ENCODE data around the gene KLK13.
A peak's percentile ranks its signal among the peaks of the same experiment; 100 is the strongest.

KLK13 gene

DNA sequence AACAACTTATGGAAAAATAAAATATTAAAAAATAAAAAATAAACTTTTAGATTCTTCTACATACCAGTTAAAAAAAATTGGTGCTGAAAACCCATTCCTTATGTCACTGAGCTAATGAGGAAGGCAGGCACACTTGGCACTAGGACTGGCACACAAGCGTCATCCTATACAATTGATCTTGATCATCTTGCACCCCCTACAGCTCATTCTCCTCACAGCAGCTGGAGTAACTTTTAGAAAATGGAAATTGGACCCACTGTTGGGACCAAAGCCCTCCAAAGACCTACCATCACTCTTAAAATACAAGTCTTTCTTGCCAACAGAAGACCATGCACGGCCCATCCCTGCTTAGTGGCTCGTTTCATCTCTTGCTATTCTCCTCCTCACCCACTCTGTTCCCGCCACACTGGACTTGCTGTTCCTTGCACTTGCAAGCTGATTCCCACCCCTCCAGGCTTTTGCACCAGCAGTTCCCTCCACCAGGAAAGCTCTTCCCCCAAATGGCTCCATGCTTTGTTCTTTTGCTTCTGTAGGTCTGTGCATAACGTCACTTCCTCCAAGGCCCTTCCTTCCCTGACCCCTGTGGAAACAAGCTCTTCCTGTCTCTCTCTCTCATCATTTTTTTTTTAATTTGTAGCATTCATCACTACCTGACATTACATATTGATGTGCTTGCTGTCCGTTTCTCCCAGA, 31.7 kb upstream of the KLK13 start:
- no peak overlapping the region for H3K4me2 ChIP-seq (ENCODE audit: low read length)
- H3K4ac ChIP-seq (ENCODE audit: low read depth, low read length), result no peak overlapping the region
- H3K79me2 ChIP-seq (ENCODE audit: control insufficient read depth, insufficient read depth, low read length), result no peaks in the 10 kb centered on the region
- H3K4me1 ChIP-seq (ENCODE audit: control insufficient read depth, low read depth, low read length), result no peaks in the 10 kb centered on the region
- H2BK5ac ChIP-seq (ENCODE audit: low read length), result no peak overlapping the region
- no peak overlapping the region for H3K18ac ChIP-seq (ENCODE audit: low read length)
- H3K23ac ChIP-seq (ENCODE audit: low read length), result no peak overlapping the region
- H2AK5ac ChIP-seq (ENCODE audit: low read length), result no peak overlapping the region
- H3K56ac ChIP-seq (ENCODE audit: low read length), result no peak overlapping the region
- peak; percentile 19 for DNase-seq
- no peak overlapping the region for H3K27ac ChIP-seq (ENCODE audit: low read depth, low read length)
- H4K5ac ChIP-seq (ENCODE audit: low read length), result no peak overlapping the region
- no peak overlapping the region for H2BK120ac ChIP-seq (ENCODE audit: low read depth, low read length)
- no peaks in the 10 kb centered on the region for H3K36me3 ChIP-seq (ENCODE audit: control insufficient read depth, insufficient read depth, low read length)
- no CpG with 5 or more reads among the region's 6 CpGs for WGBS (ENCODE audit: extremely low coverage, insufficient coverage, low lambda C conversion rate)
- H4K8ac ChIP-seq (ENCODE audit: low read depth, low read length), result no peak overlapping the region
- H3K79me1 ChIP-seq (ENCODE audit: low read length), result no peaks in the 10 kb centered on the region
- H3K9ac ChIP-seq (ENCODE audit: low read length), result no peak overlapping the region
- no peak overlapping the region for H3K4me3 ChIP-seq (ENCODE audit: low read length)
- H3K27me3 ChIP-seq (ENCODE audit: insufficient read depth, low read length, poor library complexity), result no peaks in the 10 kb centered on the region
- no peak overlapping the region for H2BK15ac ChIP-seq (replicated peaks; ENCODE audit: low read depth)

DNA sequence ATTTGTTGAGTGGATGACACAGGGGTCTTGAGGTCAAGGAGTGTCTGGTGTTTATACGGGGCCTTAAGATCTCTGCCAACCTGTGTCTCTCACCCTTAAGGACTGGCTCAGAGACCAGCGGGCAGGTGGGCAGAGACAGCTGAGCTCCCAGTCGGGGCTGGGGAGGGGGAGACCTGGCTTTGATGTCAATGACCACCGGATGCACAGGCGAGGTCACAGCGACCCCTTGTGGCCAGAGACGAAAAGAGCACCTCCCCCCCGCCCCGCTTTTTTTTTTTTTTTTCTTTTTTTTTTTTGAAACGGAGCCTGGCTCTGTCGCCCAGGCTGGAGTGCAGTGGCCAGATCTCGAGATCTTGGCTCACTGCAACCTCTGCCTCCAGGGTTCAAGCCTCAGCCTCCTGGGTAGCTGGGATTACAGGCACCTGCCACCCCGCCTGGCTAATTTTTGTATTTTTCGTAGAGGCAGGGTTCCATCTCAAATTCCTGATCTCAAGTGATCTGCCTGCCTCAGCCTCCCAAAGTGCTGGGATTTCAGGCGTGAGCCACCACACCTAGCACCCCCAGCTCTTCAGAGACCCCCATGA, 29.9 kb upstream of the KLK13 start:
- Histone ChIP-seq H3K27me3 (ENCODE audit: insufficient read depth, low read length, poor library complexity) (no peaks in the 10 kb centered on the region), H3K4me3 (ENCODE audit: low read length) (no peak overlapping the region), H3K4me2 (ENCODE audit: low read length) (no peak overlapping the region), H2BK5ac (ENCODE audit: low read length) (no peak overlapping the region), H4K5ac (ENCODE audit: low read length) (no peak overlapping the region), H3K4ac (ENCODE audit: low read depth, low read length) (no peak overlapping the region), H3K9ac (ENCODE audit: low read length) (no peak overlapping the region), H3K23ac (ENCODE audit: low read length) (no peak overlapping the region), H2BK120ac (ENCODE audit: low read depth, low read length) (no peak overlapping the region), H3K27ac (ENCODE audit: low read depth, low read length) (no peak overlapping the region), H2BK15ac (replicated peaks; ENCODE audit: low read depth) (no peak overlapping the region), H2AK5ac (ENCODE audit: low read length) (no peak overlapping the region), H3K56ac (ENCODE audit: low read length) (no peak overlapping the region), H3K36me3 (ENCODE audit: control insufficient read depth, insufficient read depth, low read length) (no peaks in the 10 kb centered on the region), H3K4me1 (ENCODE audit: control insufficient read depth, low read depth, low read length) (no peaks in the 10 kb centered on the region), H3K79me2 (ENCODE audit: control insufficient read depth, insufficient read depth, low read length) (no peaks in the 10 kb centered on the region), H3K18ac (ENCODE audit: low read length) (no peak overlapping the region), H4K8ac (ENCODE audit: low read depth, low read length) (no peak overlapping the region), H3K79me1 (ENCODE audit: low read length) (no peaks in the 10 kb centered on the region)
- WGBS (ENCODE audit: extremely low coverage, insufficient coverage, low lambda C conversion rate), result no CpG with 5 or more reads among the region's 15 CpGs
- peak; percentile 60 for DNase-seq

DNA sequence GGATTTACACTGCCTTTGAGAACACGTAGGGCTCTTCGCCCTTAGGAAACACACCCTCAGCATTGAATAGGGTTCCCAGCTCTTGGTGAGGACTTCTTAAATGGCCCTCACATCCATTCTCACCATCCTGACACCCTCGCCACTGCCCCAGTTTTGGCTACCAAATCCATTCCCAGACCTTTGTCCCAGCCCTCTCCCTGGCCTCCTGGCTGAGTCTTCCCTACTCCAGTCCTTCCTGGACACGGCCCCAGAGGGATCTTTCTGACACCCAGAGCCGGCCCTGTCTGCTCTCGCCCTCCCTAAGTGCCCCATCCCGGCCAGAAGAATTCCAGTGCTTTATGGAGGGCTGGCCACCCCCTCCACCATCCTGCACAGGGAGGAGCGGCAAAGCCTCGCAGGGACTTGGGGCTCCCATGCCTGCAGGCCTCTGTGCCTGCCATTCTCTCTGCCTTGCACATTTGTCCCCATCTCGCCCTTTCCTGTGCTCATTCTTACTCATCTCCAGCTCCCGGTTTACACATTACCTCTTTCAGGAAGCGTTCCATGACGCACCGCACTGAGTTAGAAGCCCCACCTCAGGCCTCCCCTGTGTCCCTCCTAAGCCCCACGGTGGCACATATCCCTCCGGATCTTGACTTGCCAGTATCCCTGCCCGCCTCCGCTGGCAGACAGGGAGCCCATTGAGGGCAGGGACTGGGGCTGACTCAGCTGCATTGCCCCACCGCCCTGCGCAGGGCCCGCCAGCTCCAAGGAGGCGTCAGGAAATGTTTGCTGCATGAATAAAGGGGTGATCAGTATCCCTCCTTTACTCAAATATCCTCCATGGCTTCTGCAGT, 28.8 kb upstream of the KLK13 start:
- Histone ChIP-seq H2AK5ac (ENCODE audit: low read length) (no peak overlapping the region), H3K23ac (ENCODE audit: low read length) (no peak overlapping the region), H3K18ac (ENCODE audit: low read length) (no peak overlapping the region), H3K27ac (ENCODE audit: low read depth, low read length) (no peak overlapping the region), H3K79me1 (ENCODE audit: low read length) (no peaks in the 10 kb centered on the region), H3K27me3 (ENCODE audit: insufficient read depth, low read length, poor library complexity) (no peaks in the 10 kb centered on the region), H2BK5ac (ENCODE audit: low read length) (no peak overlapping the region), H4K5ac (ENCODE audit: low read length) (no peak overlapping the region), H3K36me3 (ENCODE audit: control insufficient read depth, insufficient read depth, low read length) (no peaks in the 10 kb centered on the region), H3K56ac (ENCODE audit: low read length) (no peak overlapping the region), H3K9ac (ENCODE audit: low read length) (no peak overlapping the region), H2BK15ac (replicated peaks; ENCODE audit: low read depth) (no peak overlapping the region), H3K79me2 (ENCODE audit: control insufficient read depth, insufficient read depth, low read length) (no peaks in the 10 kb centered on the region), H2BK120ac (ENCODE audit: low read depth, low read length) (no peak overlapping the region), H3K4me1 (ENCODE audit: control insufficient read depth, low read depth, low read length) (no peaks in the 10 kb centered on the region), H3K4ac (ENCODE audit: low read depth, low read length) (no peak overlapping the region), H4K8ac (ENCODE audit: low read depth, low read length) (no peak overlapping the region), H3K4me2 (ENCODE audit: low read length) (no peak overlapping the region), H3K4me3 (ENCODE audit: low read length) (no peak overlapping the region)
- DNase-seq, result no peak
- no CpG with 5 or more reads among the region's 22 CpGs for WGBS (ENCODE audit: extremely low coverage, insufficient coverage, low lambda C conversion rate)

DNA sequence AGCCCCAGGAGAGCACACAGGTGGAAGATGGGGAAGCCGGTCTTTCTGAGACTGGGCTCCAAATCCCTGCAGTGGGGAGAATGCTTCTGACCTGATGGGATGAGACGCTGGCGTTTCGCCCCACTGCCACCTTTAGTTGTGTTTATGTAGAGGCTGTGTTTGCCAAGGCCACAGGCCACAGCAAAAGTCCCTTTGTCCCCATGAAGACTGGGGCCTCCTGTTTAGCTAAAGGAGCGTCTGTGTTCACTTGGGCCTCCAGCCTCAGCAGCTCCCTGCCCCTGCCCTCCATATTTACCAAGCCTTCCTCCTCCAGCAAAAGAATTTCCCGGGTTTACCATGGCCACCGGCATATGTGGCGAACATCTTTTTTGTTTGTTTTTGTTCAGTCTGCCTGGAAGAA, 28.2 kb upstream of the KLK13 start:
- no peaks in the 10 kb centered on the region for H3K36me3 ChIP-seq (ENCODE audit: control insufficient read depth, insufficient read depth, low read length)
- no peak overlapping the region for H3K18ac ChIP-seq (ENCODE audit: low read length)
- no peak for DNase-seq
- H3K4me2 ChIP-seq (ENCODE audit: low read length), result no peak overlapping the region
- no peak overlapping the region for H4K8ac ChIP-seq (ENCODE audit: low read depth, low read length)
- H3K23ac ChIP-seq (ENCODE audit: low read length), result no peak overlapping the region
- H2AK5ac ChIP-seq (ENCODE audit: low read length), result no peak overlapping the region
- H3K4ac ChIP-seq (ENCODE audit: low read depth, low read length), result no peak overlapping the region
- H3K79me1 ChIP-seq (ENCODE audit: low read length), result no peaks in the 10 kb centered on the region
- H3K56ac ChIP-seq (ENCODE audit: low read length), result no peak overlapping the region
- WGBS (ENCODE audit: extremely low coverage, insufficient coverage, low lambda C conversion rate), result no CpG with 5 or more reads among the region's 8 CpGs
- no peak overlapping the region for H3K27ac ChIP-seq (ENCODE audit: low read depth, low read length)
- H3K4me3 ChIP-seq (ENCODE audit: low read length), result no peak overlapping the region
- no peaks in the 10 kb centered on the region for H3K27me3 ChIP-seq (ENCODE audit: insufficient read depth, low read length, poor library complexity)
- no peak overlapping the region for H2BK120ac ChIP-seq (ENCODE audit: low read depth, low read length)
- H3K9ac ChIP-seq (ENCODE audit: low read length), result no peak overlapping the region
- H2BK15ac ChIP-seq (replicated peaks; ENCODE audit: low read depth), result no peak overlapping the region
- no peaks in the 10 kb centered on the region for H3K79me2 ChIP-seq (ENCODE audit: control insufficient read depth, insufficient read depth, low read length)
- no peak overlapping the region for H4K5ac ChIP-seq (ENCODE audit: low read length)
- H3K4me1 ChIP-seq (ENCODE audit: control insufficient read depth, low read depth, low read length), result no peaks in the 10 kb centered on the region
- H2BK5ac ChIP-seq (ENCODE audit: low read length), result no peak overlapping the region

DNA sequence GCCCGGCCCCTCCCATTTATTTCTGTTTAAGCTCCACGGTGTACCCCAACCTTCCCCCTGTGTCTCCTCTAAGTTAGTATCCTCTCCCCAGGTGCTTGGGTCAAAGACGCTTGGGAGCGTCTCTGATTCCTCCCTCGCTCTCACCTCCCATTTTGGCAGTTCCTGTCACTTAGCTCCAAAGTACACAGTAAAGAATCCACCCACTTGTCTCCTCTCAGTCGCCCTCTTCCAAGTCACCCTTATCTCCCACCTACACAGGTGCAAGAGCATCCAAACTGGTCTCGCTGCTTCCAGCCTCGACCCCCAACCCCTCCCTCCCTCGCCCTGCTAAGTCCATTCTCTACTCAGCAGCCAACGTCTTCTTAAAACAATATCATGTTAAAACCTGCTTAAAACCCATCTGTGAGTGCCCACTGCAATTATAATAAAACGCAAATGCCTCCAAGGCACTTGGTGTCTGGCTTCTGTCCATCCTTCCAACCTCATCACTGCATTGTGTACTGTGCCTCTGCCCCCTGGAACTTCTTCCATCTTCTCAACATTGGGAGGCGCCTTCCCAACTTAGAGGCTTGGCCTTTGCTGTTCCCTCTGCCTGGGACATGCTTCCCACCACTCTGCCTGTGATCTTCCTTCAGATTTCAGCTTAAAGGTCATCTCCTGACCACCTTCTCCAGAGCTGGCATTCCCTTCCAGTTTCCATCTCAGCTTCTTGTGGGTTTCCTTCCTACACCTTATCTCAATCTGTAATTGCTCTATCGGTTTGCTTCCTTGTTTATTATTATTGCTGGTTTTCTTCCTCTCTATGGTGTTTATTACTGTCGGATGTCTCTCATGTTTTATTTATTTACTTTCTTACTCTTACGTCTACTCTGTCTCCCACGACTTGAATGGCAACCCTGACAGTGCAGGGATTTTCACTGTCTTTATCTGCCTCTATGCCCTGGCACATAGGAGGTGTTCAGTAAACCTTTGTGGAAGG, 27.3 kb upstream of the KLK13 start:
- no peak overlapping the region for H2AK5ac ChIP-seq (ENCODE audit: low read length)
- no peak for DNase-seq
- H3K18ac ChIP-seq (ENCODE audit: low read length), result no peak overlapping the region
- H3K27me3 ChIP-seq (ENCODE audit: insufficient read depth, low read length, poor library complexity), result no peaks in the 10 kb centered on the region
- no peak overlapping the region for H2BK15ac ChIP-seq (replicated peaks; ENCODE audit: low read depth)
- H2BK120ac ChIP-seq (ENCODE audit: low read depth, low read length), result no peak overlapping the region
- no peak overlapping the region for H3K4me3 ChIP-seq (ENCODE audit: low read length)
- H3K27ac ChIP-seq (ENCODE audit: low read depth, low read length), result no peak overlapping the region
- no peak overlapping the region for H3K56ac ChIP-seq (ENCODE audit: low read length)
- no peak overlapping the region for H4K8ac ChIP-seq (ENCODE audit: low read depth, low read length)
- H3K79me2 ChIP-seq (ENCODE audit: control insufficient read depth, insufficient read depth, low read length), result no peaks in the 10 kb centered on the region
- WGBS (ENCODE audit: extremely low coverage, insufficient coverage, low lambda C conversion rate), result no CpG with 5 or more reads among the region's 16 CpGs
- H3K4me1 ChIP-seq (ENCODE audit: control insufficient read depth, low read depth, low read length), result no peaks in the 10 kb centered on the region
- no peak overlapping the region for H3K4me2 ChIP-seq (ENCODE audit: low read length)
- H4K5ac ChIP-seq (ENCODE audit: low read length), result no peak overlapping the region
- H3K36me3 ChIP-seq (ENCODE audit: control insufficient read depth, insufficient read depth, low read length), result no peaks in the 10 kb centered on the region
- no peak overlapping the region for H3K9ac ChIP-seq (ENCODE audit: low read length)
- no peak overlapping the region for H3K4ac ChIP-seq (ENCODE audit: low read depth, low read length)
- no peak overlapping the region for H3K23ac ChIP-seq (ENCODE audit: low read length)
- H3K79me1 ChIP-seq (ENCODE audit: low read length), result no peaks in the 10 kb centered on the region
- H2BK5ac ChIP-seq (ENCODE audit: low read length), result no peak overlapping the region
